ENCODE results near the gene CCDC179.
A peak's percentile ranks its signal among the peaks of the same experiment; 100 is the strongest.

CCDC179 gene

GRCh38 chr11:22859756-22860155 is 518 bp downstream of the CCDC179 start:
- Histone ChIP-seq H3K9ac (ENCODE audit: low read length) (no peak overlapping the region), H3K4me1 (ENCODE audit: control insufficient read depth, insufficient read depth, low read length) (no peaks in the 10 kb centered on the region), H3K9me3 (ENCODE audit: control insufficient read depth, low read length) (no peaks in the 10 kb centered on the region), H3K36me3 (ENCODE audit: control insufficient read depth, insufficient read depth, low read length) (no peaks in the 10 kb centered on the region), H3K27me3 (ENCODE audit: control insufficient read depth, insufficient read depth, low read length) (no peaks in the 10 kb centered on the region), H3K4me3 (ENCODE audit: low read length) (no peak overlapping the region)

DNA sequence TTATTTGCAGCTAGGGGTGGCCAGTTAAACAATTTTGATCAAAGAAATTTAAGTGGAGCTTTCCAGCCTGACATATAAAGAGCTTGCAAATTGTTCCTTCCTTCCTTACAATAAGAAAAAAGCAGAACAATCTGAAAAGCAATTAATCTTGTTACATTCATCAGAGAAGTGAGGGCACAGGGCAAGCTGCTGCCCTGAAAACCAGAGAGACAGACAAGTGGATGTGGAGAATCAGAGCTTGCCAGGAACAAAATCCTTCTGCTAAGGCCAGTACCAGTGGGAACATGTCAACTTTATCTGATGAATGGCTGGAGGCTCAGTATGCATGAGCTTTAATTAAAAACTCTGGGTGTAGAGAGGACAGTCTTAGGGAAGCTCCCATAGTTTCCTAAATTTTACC is 8.8 kb downstream of the CCDC179 start:
- no peak overlapping the region for H3K9ac ChIP-seq (ENCODE audit: low read length)
- no peak overlapping the region for H3K4me3 ChIP-seq (ENCODE audit: low read length)
- no peaks in the 10 kb centered on the region for H3K9me3 ChIP-seq (ENCODE audit: control insufficient read depth, low read length)
- H3K4me1 ChIP-seq (ENCODE audit: control insufficient read depth, insufficient read depth, low read length), result no peaks in the 10 kb centered on the region
- H3K36me3 ChIP-seq (ENCODE audit: control insufficient read depth, insufficient read depth, low read length), result no peaks in the 10 kb centered on the region
- H3K27me3 ChIP-seq (ENCODE audit: control insufficient read depth, insufficient read depth, low read length), result no peaks in the 10 kb centered on the region

DNA sequence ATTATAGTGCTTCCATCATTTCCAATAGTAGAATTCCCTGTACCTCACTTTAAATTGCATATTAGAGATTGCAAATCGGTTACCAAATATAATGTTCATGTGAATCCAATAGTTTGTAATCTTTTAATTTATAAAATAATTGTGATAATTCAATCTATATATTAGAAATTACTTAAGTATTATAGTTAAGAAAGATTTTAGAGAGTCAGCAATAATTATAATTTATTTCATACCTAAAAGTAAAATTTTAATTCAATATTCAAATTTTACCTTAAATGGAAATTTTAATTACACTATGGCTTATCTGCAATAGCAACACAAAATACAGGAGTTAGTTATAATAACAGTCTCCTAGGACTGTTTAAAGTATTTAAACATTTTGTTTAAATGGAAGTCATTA is 13.5 kb downstream of the CCDC179 start:
- H3K27me3 ChIP-seq (ENCODE audit: control insufficient read depth, insufficient read depth, low read length), result no peaks in the 10 kb centered on the region
- no peaks in the 10 kb centered on the region for H3K36me3 ChIP-seq (ENCODE audit: control insufficient read depth, insufficient read depth, low read length)
- no peak overlapping the region for H3K4me3 ChIP-seq (ENCODE audit: low read length)
- no peak overlapping the region for H3K9ac ChIP-seq (ENCODE audit: low read length)
- no peaks in the 10 kb centered on the region for H3K4me1 ChIP-seq (ENCODE audit: control insufficient read depth, insufficient read depth, low read length)
- no peaks in the 10 kb centered on the region for H3K9me3 ChIP-seq (ENCODE audit: control insufficient read depth, low read length)

GRCh38 chr11:22832315-22833015 is 27.8 kb downstream of the CCDC179 start:
- peaks cover 4% of the 10 kb centered on the region for H3K4me1 ChIP-seq (ENCODE audit: control insufficient read depth, insufficient read depth, low read length)
- no peak overlapping the region for H3K4me3 ChIP-seq (ENCODE audit: low read length)
- H3K9me3 ChIP-seq (ENCODE audit: control insufficient read depth, low read length), result no peaks in the 10 kb centered on the region
- H3K36me3 ChIP-seq (ENCODE audit: control insufficient read depth, insufficient read depth, low read length), result no peaks in the 10 kb centered on the region
- no peak overlapping the region for H3K9ac ChIP-seq (ENCODE audit: low read length)
- H3K27me3 ChIP-seq (ENCODE audit: control insufficient read depth, insufficient read depth, low read length), result no peaks in the 10 kb centered on the region

- Histone ChIP-seq H3K9ac (ENCODE audit: low read length) (peak overlapping the region; percentile 30), H3K4me3 (ENCODE audit: low read length) (no peak overlapping the region), H3K36me3 (ENCODE audit: control insufficient read depth, insufficient read depth, low read length) (no peaks in the 10 kb centered on the region), H3K9me3 (ENCODE audit: control insufficient read depth, low read length) (no peaks in the 10 kb centered on the region), H3K4me1 (ENCODE audit: control insufficient read depth, insufficient read depth, low read length) (peaks cover 4% of the 10 kb centered on the region), H3K27me3 (ENCODE audit: control insufficient read depth, insufficient read depth, low read length) (no peaks in the 10 kb centered on the region)
Observed at GRCh38 chr11:22830082-22830414, 30.2 kb downstream of the CCDC179 start.

- Histone ChIP-seq H3K4me3 (ENCODE audit: low read length) (peak within 1 kb of the TSS; percentile 57), H3K9ac (ENCODE audit: low read length) (peak within 1 kb of the TSS; percentile 77), H3K4me1 (ENCODE audit: control insufficient read depth, insufficient read depth, low read length) (peaks cover 4% of the 10 kb centered on the region), H3K36me3 (ENCODE audit: control insufficient read depth, insufficient read depth, low read length) (no peaks in the 10 kb centered on the region), H3K9me3 (ENCODE audit: control insufficient read depth, low read length) (no peaks in the 10 kb centered on the region), H3K27me3 (ENCODE audit: control insufficient read depth, insufficient read depth, low read length) (no peaks in the 10 kb centered on the region)
Observed at GRCh38 chr11:22829231-22830081, 30.8 kb downstream of the CCDC179 start, which contains the start of gene SVIP. Gene SVIP (minus strand): TSS chr11:22829801. CDS start chr11:22829748, 53 bp downstream.

GRCh38 chr11:22828373-22828772 is 31.9 kb downstream of the CCDC179 start:
- Histone ChIP-seq H3K27me3 (ENCODE audit: control insufficient read depth, insufficient read depth, low read length) (no peaks in the 10 kb centered on the region), H3K4me3 (ENCODE audit: low read length) (no peak overlapping the region), H3K9ac (ENCODE audit: low read length) (peak overlapping the region; percentile 77), H3K4me1 (ENCODE audit: control insufficient read depth, insufficient read depth, low read length) (peaks cover 4% of the 10 kb centered on the region), H3K36me3 (ENCODE audit: control insufficient read depth, insufficient read depth, low read length) (no peaks in the 10 kb centered on the region), H3K9me3 (ENCODE audit: control insufficient read depth, low read length) (no peaks in the 10 kb centered on the region)

GRCh38 chr11:22822203-22822602 is 38.1 kb downstream of the CCDC179 start:
- Histone ChIP-seq H3K9me3 (ENCODE audit: control insufficient read depth, low read length) (no peaks in the 10 kb centered on the region), H3K27me3 (ENCODE audit: control insufficient read depth, insufficient read depth, low read length) (no peaks in the 10 kb centered on the region), H3K36me3 (ENCODE audit: control insufficient read depth, insufficient read depth, low read length) (no peaks in the 10 kb centered on the region), H3K9ac (ENCODE audit: low read length) (no peak overlapping the region), H3K4me1 (ENCODE audit: control insufficient read depth, insufficient read depth, low read length) (no peaks in the 10 kb centered on the region), H3K4me3 (ENCODE audit: low read length) (no peak overlapping the region)

DNA sequence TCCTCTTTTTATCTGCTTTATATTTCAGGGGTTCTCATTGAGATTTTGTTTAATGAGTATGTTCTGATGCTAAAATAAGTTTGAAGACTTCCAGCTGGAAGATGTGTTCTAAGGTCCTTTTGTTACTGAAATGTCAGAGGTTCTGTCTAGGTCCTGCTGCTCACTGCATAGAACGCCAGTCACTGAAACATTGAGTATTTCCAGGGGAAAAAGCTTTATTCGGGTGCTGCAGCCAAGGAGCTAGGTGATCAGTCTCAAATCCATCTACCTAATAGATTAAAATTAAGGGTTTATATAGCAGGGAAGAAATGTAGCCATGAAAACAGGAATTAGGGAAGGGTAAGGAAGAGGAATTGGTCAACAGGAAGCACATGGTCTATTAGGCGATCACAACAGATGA is 50.4 kb downstream of the CCDC179 start:
- Histone ChIP-seq H3K4me3 (ENCODE audit: low read length) (no peak overlapping the region), H3K9ac (ENCODE audit: low read length) (no peak overlapping the region), H3K9me3 (ENCODE audit: control insufficient read depth, low read length) (peaks cover 5% of the 10 kb centered on the region), H3K27me3 (ENCODE audit: control insufficient read depth, insufficient read depth, low read length) (no peaks in the 10 kb centered on the region), H3K4me1 (ENCODE audit: control insufficient read depth, insufficient read depth, low read length) (peaks cover 20% of the 10 kb centered on the region), H3K36me3 (ENCODE audit: control insufficient read depth, insufficient read depth, low read length) (no peaks in the 10 kb centered on the region)

GRCh38 chr11:22808571-22809197 is 51.6 kb downstream of the CCDC179 start:
- no peak overlapping the region for H3K9ac ChIP-seq (ENCODE audit: low read length)
- no peaks in the 10 kb centered on the region for H3K36me3 ChIP-seq (ENCODE audit: control insufficient read depth, insufficient read depth, low read length)
- H3K4me1 ChIP-seq (ENCODE audit: control insufficient read depth, insufficient read depth, low read length), result peaks cover 20% of the 10 kb centered on the region

GRCh38 chr11:22807855-22808570 is 52.3 kb downstream of the CCDC179 start:
- H3K4me3 ChIP-seq (ENCODE audit: low read length), result no peak overlapping the region
- peaks cover 5% of the 10 kb centered on the region for H3K9me3 ChIP-seq (ENCODE audit: control insufficient read depth, low read length)
- H3K9ac ChIP-seq (ENCODE audit: low read length), result no peak overlapping the region
- H3K4me1 ChIP-seq (ENCODE audit: control insufficient read depth, insufficient read depth, low read length), result peaks cover 20% of the 10 kb centered on the region
- H3K27me3 ChIP-seq (ENCODE audit: control insufficient read depth, insufficient read depth, low read length), result no peaks in the 10 kb centered on the region
- no peaks in the 10 kb centered on the region for H3K36me3 ChIP-seq (ENCODE audit: control insufficient read depth, insufficient read depth, low read length)

More at GRCh38 chr11:22808571-22809197, 51.6 kb downstream of the CCDC179 start:
- no peaks in the 10 kb centered on the region for H3K27me3 ChIP-seq (ENCODE audit: control insufficient read depth, insufficient read depth, low read length)
- no peak overlapping the region for H3K4me3 ChIP-seq (ENCODE audit: low read length)
- peaks cover 5% of the 10 kb centered on the region for H3K9me3 ChIP-seq (ENCODE audit: control insufficient read depth, low read length)

Data from mucosa of stomach (tissue), 1 donor.